Measurements from ENCODE around the gene TRIO. TPM values are rescaled to one million over a fixed set of nuclear protein-coding genes. Genes with fewer than 3 reads are reported as not detected.

TRIO gene
- total RNA-seq, 3 donors from 2014 or later (not counting 1 experiment from before 2014, with no cell fraction given) = 84.6 to 136 (median 94.3) TPM

- H3K27ac Mint-ChIP-seq = no peak overlapping the region
- intact Hi-C loops (cut with micrococcal nuclease) = no loop called here
- TF ChIP-seq CTCF (IDR thresholded peaks at IDR 0.05) = no peak
- DNase-seq = no peak
- Histone ChIP-seq H3K4me1 (ENCODE audit: control insufficient read depth, insufficient read depth, low read length) (no peaks in the 10 kb centered on the region), H3K4me3 (ENCODE audit: low read length) (no peak overlapping the region), H3K27ac (ENCODE audit: low read length) (no peak overlapping the region), H3K36me3 (ENCODE audit: control insufficient read depth, insufficient read depth, low read length) (no peaks in the 10 kb centered on the region), H3K27me3 (ENCODE audit: control insufficient read depth, insufficient read depth, low read length) (no peaks in the 10 kb centered on the region), H3K9me3 (ENCODE audit: control insufficient read depth, insufficient read depth, low read length) (no peaks in the 10 kb centered on the region)
- H3K36me3 Mint-ChIP-seq = no peaks in the 10 kb centered on the region
- no peaks in the 10 kb centered on the region for H3K4me1 Mint-ChIP-seq
- no peak for ATAC-seq
- no peak overlapping the region for H3K4me3 Mint-ChIP-seq
- peaks cover 0 to 16% of the 10 kb centered on the region in 2 donors for H3K27me3 Mint-ChIP-seq (ENCODE audit: low read depth in 2 of 2)
- H3K9me3 Mint-ChIP-seq = no peaks in the 10 kb centered on the region
- 69% methylated on average over 4 of the region's 4 CpGs for WGBS (ENCODE audit: insufficient coverage)
Measured at GRCh38 chr5:14120176-14120575, 23.0 kb upstream of the TRIO start.

DNA sequence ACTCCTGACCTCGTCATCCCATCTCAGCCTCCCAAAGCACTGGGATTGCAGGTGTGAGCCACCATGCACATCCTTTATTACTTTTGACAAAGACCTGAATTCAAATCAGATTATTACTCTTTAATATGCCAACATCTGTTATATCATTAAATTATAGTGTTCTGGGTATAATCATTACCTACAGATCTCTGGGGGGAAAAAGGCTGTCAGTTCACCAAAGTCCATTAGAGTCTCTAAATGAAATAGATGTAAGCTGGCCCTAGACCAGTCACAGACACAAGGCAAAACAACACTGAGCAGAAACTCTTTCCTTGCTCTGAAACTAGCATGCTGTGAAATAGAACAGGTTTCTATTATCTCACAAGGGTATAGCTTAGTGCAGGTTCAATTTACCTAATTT lies 21.6 kb upstream of the TRIO start:
- Mint-ChIP-seq H3K36me3 (no peaks in the 10 kb centered on the region), H3K4me1 (no peaks in the 10 kb centered on the region), H3K27me3 (ENCODE audit: low read depth in 2 of 2) (peaks cover 0 to 14% of the 10 kb centered on the region in 2 donors), H3K9me3 (no peaks in the 10 kb centered on the region), H3K27ac (no peak overlapping the region), H3K4me3 (no peak overlapping the region)
- no peak for TF ChIP-seq CTCF (IDR thresholded peaks at IDR 0.05)
- intact Hi-C loops (cut with micrococcal nuclease) = no loop called here
- H3K27ac ChIP-seq (ENCODE audit: low read length) = no peak overlapping the region
- WGBS (ENCODE audit: insufficient coverage) = 63% methylated on average over 1 of the region's 1 CpG
- no peaks in the 10 kb centered on the region for H3K36me3 ChIP-seq (ENCODE audit: control insufficient read depth, insufficient read depth, low read length)
- no peaks in the 10 kb centered on the region for H3K4me1 ChIP-seq (ENCODE audit: control insufficient read depth, insufficient read depth, low read length)
- DNase-seq (no peak), ATAC-seq (no peak)
- no peak overlapping the region for H3K4me3 ChIP-seq (ENCODE audit: low read length)
- H3K9me3 ChIP-seq (ENCODE audit: control insufficient read depth, insufficient read depth, low read length) = no peaks in the 10 kb centered on the region
- no peaks in the 10 kb centered on the region for H3K27me3 ChIP-seq (ENCODE audit: control insufficient read depth, insufficient read depth, low read length)

- no peaks in the 10 kb centered on the region for H3K36me3 Mint-ChIP-seq
- no peak overlapping the region for H3K27ac Mint-ChIP-seq
- intact Hi-C loops (cut with micrococcal nuclease) = no loop called here
- DNase-seq (no peak), ATAC-seq (no peak)
- WGBS (ENCODE audit: insufficient coverage) = 85% methylated on average over 4 of the region's 4 CpGs
- no peaks in the 10 kb centered on the region for H3K4me1 Mint-ChIP-seq
- Histone ChIP-seq H3K9me3 (ENCODE audit: control insufficient read depth, insufficient read depth, low read length) (no peaks in the 10 kb centered on the region), H3K4me3 (ENCODE audit: low read length) (no peak overlapping the region), H3K4me1 (ENCODE audit: control insufficient read depth, insufficient read depth, low read length) (no peaks in the 10 kb centered on the region), H3K36me3 (ENCODE audit: control insufficient read depth, insufficient read depth, low read length) (no peaks in the 10 kb centered on the region), H3K27ac (ENCODE audit: low read length) (no peak overlapping the region), H3K27me3 (ENCODE audit: control insufficient read depth, insufficient read depth, low read length) (no peaks in the 10 kb centered on the region)
- peaks cover 0 to 14% of the 10 kb centered on the region in 2 donors for H3K27me3 Mint-ChIP-seq (ENCODE audit: low read depth in 2 of 2)
- H3K9me3 Mint-ChIP-seq = no peaks in the 10 kb centered on the region
- H3K4me3 Mint-ChIP-seq = no peak overlapping the region
- TF ChIP-seq CTCF (IDR thresholded peaks at IDR 0.05) = no peak
Measured at GRCh38 chr5:14122089-14122488, 21.1 kb upstream of the TRIO start.

GRCh38 chr5:14123551-14123950 lies 19.6 kb upstream of the TRIO start:
- no peaks in the 10 kb centered on the region for H3K4me1 Mint-ChIP-seq
- H3K27me3 Mint-ChIP-seq (ENCODE audit: low read depth in 2 of 2) = peaks cover 0 to 7% of the 10 kb centered on the region in 2 donors
- H3K4me3 Mint-ChIP-seq = no peak overlapping the region
- H3K36me3 Mint-ChIP-seq = no peaks in the 10 kb centered on the region
- Histone ChIP-seq H3K27me3 (ENCODE audit: control insufficient read depth, insufficient read depth, low read length) (no peaks in the 10 kb centered on the region), H3K27ac (ENCODE audit: low read length) (no peak overlapping the region), H3K4me1 (ENCODE audit: control insufficient read depth, insufficient read depth, low read length) (no peaks in the 10 kb centered on the region), H3K9me3 (ENCODE audit: control insufficient read depth, insufficient read depth, low read length) (no peaks in the 10 kb centered on the region), H3K36me3 (ENCODE audit: control insufficient read depth, insufficient read depth, low read length) (no peaks in the 10 kb centered on the region), H3K4me3 (ENCODE audit: low read length) (no peak overlapping the region)
- TF ChIP-seq CTCF (IDR thresholded peaks at IDR 0.05) = no peak
- WGBS (ENCODE audit: insufficient coverage) = 94% methylated on average over 4 of the region's 4 CpGs
- no peak for ATAC-seq
- H3K27ac Mint-ChIP-seq = no peak overlapping the region
- DNase-seq = no peak
- intact Hi-C loops (cut with micrococcal nuclease) = no loop called here
- no peaks in the 10 kb centered on the region for H3K9me3 Mint-ChIP-seq
